ENCODE measurements around the gene ATP8A2.

The ATP8A2 gene

GRCh38 chr13:25901460-25902376 is 529.9 kb downstream of the ATP8A2 start:
- no peak for DNase-seq

- no peak for DNase-seq
Observed at GRCh38 chr13:25902455-25902854, 530.7 kb downstream of the ATP8A2 start.

- no peak for DNase-seq
Observed at GRCh38 chr13:25902891-25903341, 531.1 kb downstream of the ATP8A2 start.

- no peak for DNase-seq
Observed at GRCh38 chr13:25904830-25905229, 533.1 kb downstream of the ATP8A2 start.

GRCh38 chr13:25905611-25906010 is 533.8 kb downstream of the ATP8A2 start:
- DNase-seq = no peak

- no peak for DNase-seq
Observed at GRCh38 chr13:25906191-25906661, 534.5 kb downstream of the ATP8A2 start.

- no peak for DNase-seq
Observed at GRCh38 chr13:25908366-25908765, 536.6 kb downstream of the ATP8A2 start.

GRCh38 chr13:25910243-25910642 is 538.5 kb downstream of the ATP8A2 start:
- DNase-seq = no peak

- DNase-seq = no peak
Observed at GRCh38 chr13:25910991-25911419, 539.2 kb downstream of the ATP8A2 start.

GRCh38 chr13:25912961-25913360 is 541.2 kb downstream of the ATP8A2 start:
- DNase-seq = no peak

- no peak for DNase-seq
Observed at GRCh38 chr13:25915840-25916518, 544.2 kb downstream of the ATP8A2 start.

GRCh38 chr13:25920277-25920676 is 548.5 kb downstream of the ATP8A2 start:
- no peak for DNase-seq

GRCh38 chr13:25920931-25921330 is 549.2 kb downstream of the ATP8A2 start:
- DNase-seq = no peak

GRCh38 chr13:25922376-25922775 is 550.6 kb downstream of the ATP8A2 start:
- DNase-seq = no peak

- no peak for DNase-seq
Observed at GRCh38 chr13:25923217-25924085, 551.7 kb downstream of the ATP8A2 start.

GRCh38 chr13:25927363-25927762 is 555.6 kb downstream of the ATP8A2 start:
- DNase-seq = no peak

GRCh38 chr13:25927932-25928331 is 556.2 kb downstream of the ATP8A2 start:
- no peak for DNase-seq

GRCh38 chr13:25928941-25929505 is 557.2 kb downstream of the ATP8A2 start:
- no peak for DNase-seq

- DNase-seq = no peak
Observed at GRCh38 chr13:25929816-25930215, 558.0 kb downstream of the ATP8A2 start.

GRCh38 chr13:25930653-25931052 is 558.9 kb downstream of the ATP8A2 start:
- DNase-seq = no peak

- no peak for DNase-seq
Observed at GRCh38 chr13:25932365-25932764, 560.6 kb downstream of the ATP8A2 start.

- DNase-seq = no peak
Observed at GRCh38 chr13:25933520-25933919, 561.7 kb downstream of the ATP8A2 start.

- no peak for DNase-seq
Observed at GRCh38 chr13:25934127-25934526, 562.4 kb downstream of the ATP8A2 start.

Measured in SHP77 treated with DMSO at 0.1 percent for 48 hours (cell line).